ENCODE measurements around the gene GRM2. TPM values are rescaled to one million over a fixed set of nuclear protein-coding genes. Genes with fewer than 3 reads are reported as not detected.

GRM2 gene
- total and polyA plus RNA-seq, 2 experiments from 2014 or later, result 0.27 TPM; not detected in 1

DNA sequence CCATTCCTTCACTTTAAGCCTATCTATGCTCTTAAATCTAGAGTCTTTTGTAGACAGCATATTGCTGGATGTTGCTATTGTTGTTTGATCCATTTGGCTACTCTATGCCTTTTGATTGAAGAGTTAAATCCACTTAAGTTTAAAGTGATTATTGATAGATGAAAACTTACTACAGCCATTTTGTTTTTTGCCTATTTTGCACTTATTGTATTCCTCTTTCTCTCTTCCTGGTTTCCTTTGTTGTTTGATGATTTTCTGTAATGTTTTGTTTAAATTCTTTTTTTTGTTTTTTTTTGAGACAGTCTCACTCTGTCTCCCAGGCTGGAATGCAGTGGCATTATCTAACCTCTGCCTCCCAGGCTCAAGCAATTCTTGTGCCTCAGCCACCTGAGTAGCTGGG is 52.3 kb downstream of the GRM2 start:
- Histone ChIP-seq H3K79me2 (no peaks in the 10 kb centered on the region), H3K4me3 (no peak overlapping the region), H3K4me1 (ENCODE audit: insufficient read depth) (no peaks in the 10 kb centered on the region), H4K20me1 (ENCODE audit: insufficient read depth, poor library complexity, severe bottlenecking) (no peaks in the 10 kb centered on the region), H3K4me2 (no peak overlapping the region), H3K27ac (no peak overlapping the region), H2AFZ (no peak overlapping the region), H3K9me2 (replicated peaks; ENCODE audit: insufficient read depth) (no peaks in the 10 kb centered on the region), H3K36me3 (replicated peaks; ENCODE audit: insufficient read depth, low read depth) (no peaks in the 10 kb centered on the region), H3K27me3 (no peaks in the 10 kb centered on the region), H3K9me3 (ENCODE audit: low read depth) (no peaks in the 10 kb centered on the region)
- DNase-seq (ENCODE audit: low spot score), result no peak
- TF ChIP-seq EZH2 (IDR thresholded peaks at IDR 0.05; ENCODE audit: borderline replicate concordance), result no peak
- TF ChIP-seq, protein P1, sequence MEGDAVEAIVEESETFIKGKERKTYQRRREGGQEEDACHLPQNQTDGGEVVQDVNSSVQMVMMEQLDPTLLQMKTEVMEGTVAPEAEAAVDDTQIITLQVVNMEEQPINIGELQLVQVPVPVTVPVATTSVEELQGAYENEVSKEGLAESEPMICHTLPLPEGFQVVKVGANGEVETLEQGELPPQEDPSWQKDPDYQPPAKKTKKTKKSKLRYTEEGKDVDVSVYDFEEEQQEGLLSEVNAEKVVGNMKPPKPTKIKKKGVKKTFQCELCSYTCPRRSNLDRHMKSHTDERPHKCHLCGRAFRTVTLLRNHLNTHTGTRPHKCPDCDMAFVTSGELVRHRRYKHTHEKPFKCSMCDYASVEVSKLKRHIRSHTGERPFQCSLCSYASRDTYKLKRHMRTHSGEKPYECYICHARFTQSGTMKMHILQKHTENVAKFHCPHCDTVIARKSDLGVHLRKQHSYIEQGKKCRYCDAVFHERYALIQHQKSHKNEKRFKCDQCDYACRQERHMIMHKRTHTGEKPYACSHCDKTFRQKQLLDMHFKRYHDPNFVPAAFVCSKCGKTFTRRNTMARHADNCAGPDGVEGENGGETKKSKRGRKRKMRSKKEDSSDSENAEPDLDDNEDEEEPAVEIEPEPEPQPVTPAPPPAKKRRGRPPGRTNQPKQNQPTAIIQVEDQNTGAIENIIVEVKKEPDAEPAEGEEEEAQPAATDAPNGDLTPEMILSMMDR (IDR thresholded peaks at IDR 0.05; ENCODE audit: poor library complexity), result no peak
- TF ChIP-seq EZH2phosphoT487 (IDR thresholded peaks at IDR 0.05; ENCODE audit: low read depth, severe bottlenecking, unreplicated experiment), result no peak

Small RNA genes within 50 kb of the gene (small RNA-seq; reads per million reads assigned to genes)
- 307 reads per million, percentile 98 among the genes with 10 or more reads in this experiment for gene RNA5SP132

Other genes with a start within 250 kb of the GRM2 start
- gene DCAF1, start 207.1 kb upstream of the GRM2 start, total RNA-seq, result 10.1 and 11.6 TPM in 2 replicates
- 4.6 and 5.4 TPM in 2 replicates for gene DCAF1, start 207.1 kb upstream of the GRM2 start, polyA plus RNA-seq
- 13.8 and 17.5 TPM in 2 replicates for gene RAD54L2, start 168.3 kb upstream of the GRM2 start, total RNA-seq
- gene RAD54L2, start 168.3 kb upstream of the GRM2 start, polyA plus RNA-seq, result 8.9 and 10.8 TPM in 2 replicates
- gene TEX264, start 35.8 kb upstream of the GRM2 start, total RNA-seq, result 57.4 and 59.6 TPM in 2 replicates
- 98.7 and 103 TPM in 2 replicates for gene TEX264, start 35.8 kb upstream of the GRM2 start, polyA plus RNA-seq
- not detected in 2 replicates for gene IQCF6, start 72.2 kb downstream of the GRM2 start, total RNA-seq
- gene IQCF6, start 72.2 kb downstream of the GRM2 start, polyA plus RNA-seq, result not detected in 2 replicates
- not detected in 2 replicates for gene IQCF2, start 154.5 kb downstream of the GRM2 start, total RNA-seq
- gene IQCF2, start 154.5 kb downstream of the GRM2 start, polyA plus RNA-seq, result not detected in 2 replicates
- gene IQCF5, start 168.5 kb downstream of the GRM2 start, total RNA-seq, result not detected in 2 replicates
- not detected in 2 replicates for gene IQCF5, start 168.5 kb downstream of the GRM2 start, polyA plus RNA-seq
- gene IQCF1, start 196.3 kb downstream of the GRM2 start, total RNA-seq, result not detected in 2 replicates
- not detected in 2 replicates for gene IQCF1, start 196.3 kb downstream of the GRM2 start, polyA plus RNA-seq
- gene RRP9, start 234.8 kb downstream of the GRM2 start, total RNA-seq, result 14.0 and 17.5 TPM in 2 replicates
- 23.1 and 32.8 TPM in 2 replicates for gene RRP9, start 234.8 kb downstream of the GRM2 start, polyA plus RNA-seq
- gene PARP3, start 235.3 kb downstream of the GRM2 start, total RNA-seq, result 7.0 and 9.3 TPM in 2 replicates
- gene PARP3, start 235.3 kb downstream of the GRM2 start, polyA plus RNA-seq, result 10.3 and 11.6 TPM in 2 replicates
- gene GPR62, start 248.3 kb downstream of the GRM2 start, total RNA-seq, result not detected in 2 replicates
- 0.08 TPM in 1 of 2 replicates, not detected in the other for gene GPR62, start 248.3 kb downstream of the GRM2 start, polyA plus RNA-seq

Measured in hepatocyte (in vitro differentiated cells).